ENCODE results near the gene ERO1A. TPM values are rescaled to one million over a fixed set of nuclear protein-coding genes. Genes with fewer than 3 reads are reported as not detected.

ERO1A gene
- total RNA-seq, 4 donors from 2014 or later: 20.3 to 34.3 (median 31.3) TPM

GRCh38 chr14:52706286-52706685, 10.9 kb upstream of the ERO1A start:
- no peak for DNase-seq (ENCODE audit: low spot score in 2 of 2)
- H3K4me1 ChIP-seq: peaks cover 0 to 38% (median 13%) of the 10 kb centered on the region in 4 donors
- peak overlapping the region; percentile 56 to 88 (median 69) for H3K4me3 ChIP-seq
- no peaks in the 10 kb centered on the region for H3K27me3 ChIP-seq
- TF ChIP-seq EP300 (IDR thresholded peaks at IDR 0.05): no peak
- TF ChIP-seq CTCF (IDR thresholded peaks at IDR 0.05): no peak
- TF ChIP-seq POLR2A (IDR thresholded peaks at IDR 0.05): no peak
- no peaks in the 10 kb centered on the region for H3K9me3 ChIP-seq
- H3K36me3 ChIP-seq: peaks cover 0 to 29% (median 0%) of the 10 kb centered on the region in 3 donors
- 93 to 94% methylated on average over 5 of the region's 5 CpGs for WGBS, 2 donors
- peak overlapping the region; percentile 83 to 91 (median 87) for H3K27ac ChIP-seq

GRCh38 chr14:52703664-52704063, 8.3 kb upstream of the ERO1A start:
- TF ChIP-seq EP300 (IDR thresholded peaks at IDR 0.05) (no peak), CTCF (IDR thresholded peaks at IDR 0.05) (no peak), POLR2A (IDR thresholded peaks at IDR 0.05) (no peak)
- Histone ChIP-seq H3K4me1 (peaks cover 0 to 18% (median 11%) of the 10 kb centered on the region in 4 donors), H3K27ac (no peak overlapping the region), H3K9me3 (no peaks in the 10 kb centered on the region), H3K27me3 (no peaks in the 10 kb centered on the region), H3K4me3 (no peak overlapping the region), H3K36me3 (peaks cover 0 to 3% (median 0%) of the 10 kb centered on the region in 3 donors)
- no peak for DNase-seq (ENCODE audit: low spot score in 2 of 2)
- WGBS, 2 donors: 87 to 99% methylated on average over 2 of the region's 2 CpGs

GRCh38 chr14:52703225-52703624, 7.9 kb upstream of the ERO1A start:
- H3K4me1 ChIP-seq: peaks cover 0 to 13% (median 7%) of the 10 kb centered on the region in 4 donors
- DNase-seq (ENCODE audit: low spot score in 2 of 2): no peak
- 78 to 85% methylated on average over 3 of the region's 3 CpGs for WGBS, 2 donors

GRCh38 chr14:52701223-52701622, 5.9 kb upstream of the ERO1A start:
- Histone ChIP-seq H3K27me3 (no peaks in the 10 kb centered on the region), H3K4me1 (peaks cover 0 to 4% (median 1%) of the 10 kb centered on the region in 4 donors), H3K9me3 (no peaks in the 10 kb centered on the region), H3K36me3 (no peaks in the 10 kb centered on the region), H3K27ac (no peak overlapping the region), H3K4me3 (no peak overlapping the region)
- DNase-seq (ENCODE audit: low spot score in 2 of 2): no peak
- TF ChIP-seq EP300 (IDR thresholded peaks at IDR 0.05) (no peak), POLR2A (IDR thresholded peaks at IDR 0.05) (no peak), CTCF (IDR thresholded peaks at IDR 0.05) (no peak)
- 72 to 73% methylated on average over 3 of the region's 3 CpGs for WGBS, 2 donors

More at GRCh38 chr14:52703225-52703624, 7.9 kb upstream of the ERO1A start:
- no peaks in the 10 kb centered on the region for H3K9me3 ChIP-seq
- no peaks in the 10 kb centered on the region for H3K36me3 ChIP-seq
- no peak overlapping the region for H3K27ac ChIP-seq
- TF ChIP-seq EP300 (IDR thresholded peaks at IDR 0.05) (no peak), POLR2A (IDR thresholded peaks at IDR 0.05) (no peak), CTCF (IDR thresholded peaks at IDR 0.05) (no peak)
- no peak overlapping the region for H3K4me3 ChIP-seq
- H3K27me3 ChIP-seq: no peaks in the 10 kb centered on the region

- DNase-seq (ENCODE audit: low spot score in 2 of 2): no peak
- Histone ChIP-seq H3K9me3 (no peaks in the 10 kb centered on the region), H3K36me3 (no peaks in the 10 kb centered on the region), H3K4me3 (no peak overlapping the region), H3K4me1 (peaks cover 0 to 6% (median 2%) of the 10 kb centered on the region in 4 donors), H3K27ac (no peak overlapping the region), H3K27me3 (no peaks in the 10 kb centered on the region)
- TF ChIP-seq EP300 (IDR thresholded peaks at IDR 0.05) (no peak), CTCF (IDR thresholded peaks at IDR 0.05) (no peak), POLR2A (IDR thresholded peaks at IDR 0.05) (no peak)
- 23 to 29% methylated on average over 2 of the region's 2 CpGs for WGBS, 2 donors
Observed at GRCh38 chr14:52700701-52701172, 5.4 kb upstream of the ERO1A start.

Measured in tibial nerve (tissue), 4 donors.